ENCODE data around the gene GALNT16.

GALNT16 gene

GRCh38 chr14:69346710-69347109, 86.8 kb downstream of the GALNT16 start:
- no peak overlapping the region for H3K4me3 ChIP-seq (ENCODE audit: low read length)
- TF ChIP-seq CTCF (IDR thresholded peaks at IDR 0.05; ENCODE audit: low read length) (peak; percentile 38), EZH2 (optimal IDR thresholded peaks at IDR 0.05; ENCODE audit: low read depth, low read length) (no peak), EZH2phosphoT487 (IDR thresholded peaks at IDR 0.05; ENCODE audit: low read length) (no peak)
- no peaks in the 10 kb centered on the region for H4K20me1 ChIP-seq (ENCODE audit: insufficient read depth, low read length)
- no peak overlapping the region for H3K27ac ChIP-seq (ENCODE audit: low read length)
- H3K27me3 ChIP-seq (replicated peaks; ENCODE audit: insufficient read depth, low read length): no peaks in the 10 kb centered on the region
- H3K4me2 ChIP-seq (ENCODE audit: low read depth, low read length): no peak overlapping the region
- H3K79me2 ChIP-seq (ENCODE audit: low read length): no peaks in the 10 kb centered on the region
- H3K9me3 ChIP-seq (replicated peaks; ENCODE audit: insufficient read depth, low read length): no peaks in the 10 kb centered on the region
- H3K4me1 ChIP-seq (ENCODE audit: low read length): no peaks in the 10 kb centered on the region
- H3F3A ChIP-seq (ENCODE audit: insufficient read depth, low read length): no peaks in the 10 kb centered on the region
- no peaks in the 10 kb centered on the region for H3K36me3 ChIP-seq (replicated peaks; ENCODE audit: insufficient read depth, low read length)
- no peak overlapping the region for H3K9ac ChIP-seq (ENCODE audit: low read length)
- no peak overlapping the region for H2AFZ ChIP-seq (ENCODE audit: low read length)
- DNase-seq: no peak
- H3K9me2 ChIP-seq (replicated peaks; ENCODE audit: insufficient read depth, low read length): no peaks in the 10 kb centered on the region

DNA sequence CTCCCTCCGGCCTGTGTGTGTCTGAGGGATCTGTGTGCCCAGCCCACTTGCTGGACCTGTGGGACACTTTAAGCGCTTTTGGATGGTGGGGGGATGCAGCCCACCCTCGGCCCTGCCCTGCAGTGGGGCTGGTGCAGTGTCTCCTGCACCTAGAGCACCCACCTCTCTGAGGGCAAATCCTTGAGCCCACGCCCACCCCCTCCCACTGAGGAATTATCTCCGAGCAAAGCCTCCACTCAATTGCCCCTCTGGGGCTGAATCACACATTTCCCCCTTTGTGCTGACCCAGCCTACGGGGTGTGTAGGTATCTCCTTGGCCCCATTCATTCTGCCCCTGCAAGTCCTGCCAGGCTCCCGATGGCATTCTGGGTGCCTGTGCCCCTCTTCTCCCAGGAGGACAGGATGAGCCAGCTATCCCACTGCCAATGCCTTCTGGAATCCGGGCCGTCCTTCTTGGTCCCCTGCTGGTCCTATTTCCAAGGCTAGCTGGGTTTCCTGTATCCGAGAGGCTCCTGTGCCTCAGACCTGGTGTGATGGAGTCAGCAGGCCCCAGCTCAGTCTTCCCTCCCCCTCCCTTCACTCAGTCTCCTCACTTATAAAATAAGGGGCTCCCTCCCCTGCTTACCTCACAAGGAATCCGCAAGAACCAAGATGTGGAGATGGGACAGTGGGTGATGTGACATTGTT, 89.3 kb downstream of the GALNT16 start:
- Histone ChIP-seq H3K4me2 (ENCODE audit: low read depth, low read length) (no peak overlapping the region), H3K27ac (ENCODE audit: low read length) (no peak overlapping the region), H3K36me3 (replicated peaks; ENCODE audit: insufficient read depth, low read length) (no peaks in the 10 kb centered on the region), H3K9me2 (replicated peaks; ENCODE audit: insufficient read depth, low read length) (no peaks in the 10 kb centered on the region), H3K9ac (ENCODE audit: low read length) (no peak overlapping the region), H2AFZ (ENCODE audit: low read length) (no peak overlapping the region), H3K4me1 (ENCODE audit: low read length) (peaks cover 8% of the 10 kb centered on the region), H4K20me1 (ENCODE audit: insufficient read depth, low read length) (no peaks in the 10 kb centered on the region), H3K27me3 (replicated peaks; ENCODE audit: insufficient read depth, low read length) (no peaks in the 10 kb centered on the region), H3K9me3 (replicated peaks; ENCODE audit: insufficient read depth, low read length) (no peaks in the 10 kb centered on the region), H3K4me3 (ENCODE audit: low read length) (no peak overlapping the region), H3F3A (ENCODE audit: insufficient read depth, low read length) (0 out of 2 replicates have a peak, but pooled peaks cover 4% of the 10 kb centered on the region), H3K79me2 (ENCODE audit: low read length) (no peaks in the 10 kb centered on the region)
- TF ChIP-seq EZH2 (optimal IDR thresholded peaks at IDR 0.05; ENCODE audit: low read depth, low read length) (no peak), CTCF (IDR thresholded peaks at IDR 0.05; ENCODE audit: low read length) (no peak), EZH2phosphoT487 (IDR thresholded peaks at IDR 0.05; ENCODE audit: low read length) (no peak)
- no peak for DNase-seq

GRCh38 chr14:69350892-69351291, 90.9 kb downstream of the GALNT16 start:
- no peak for DNase-seq
- Histone ChIP-seq H3F3A (ENCODE audit: insufficient read depth, low read length) (peaks cover 9% of the 10 kb centered on the region; the same call in 1 of the 2 replicates), H3K27me3 (replicated peaks; ENCODE audit: insufficient read depth, low read length) (no peaks in the 10 kb centered on the region), H3K9me2 (replicated peaks; ENCODE audit: insufficient read depth, low read length) (no peaks in the 10 kb centered on the region), H3K4me2 (ENCODE audit: low read depth, low read length) (no peak overlapping the region), H3K36me3 (replicated peaks; ENCODE audit: insufficient read depth, low read length) (no peaks in the 10 kb centered on the region), H3K79me2 (ENCODE audit: low read length) (no peaks in the 10 kb centered on the region), H3K4me1 (ENCODE audit: low read length) (peaks cover 18% of the 10 kb centered on the region), H4K20me1 (ENCODE audit: insufficient read depth, low read length) (no peaks in the 10 kb centered on the region), H3K27ac (ENCODE audit: low read length) (no peak overlapping the region), H3K4me3 (ENCODE audit: low read length) (no peak overlapping the region), H3K9me3 (replicated peaks; ENCODE audit: insufficient read depth, low read length) (no peaks in the 10 kb centered on the region), H2AFZ (ENCODE audit: low read length) (no peak overlapping the region), H3K9ac (ENCODE audit: low read length) (no peak overlapping the region)
- TF ChIP-seq EZH2phosphoT487 (IDR thresholded peaks at IDR 0.05; ENCODE audit: low read length) (no peak), CTCF (IDR thresholded peaks at IDR 0.05; ENCODE audit: low read length) (no peak), EZH2 (optimal IDR thresholded peaks at IDR 0.05; ENCODE audit: low read depth, low read length) (no peak)

Measured in MM.1S (cell line).